Coronary artery (tissue), 2 donors: ENCODE data around the gene NME5.

ENCODE experiments used
- DNase-seq: peaks from one replicate; pipeline ENCODE4 v3.0.0-alpha.2; 2017; ENCODE audit warnings: low spot score
- H3K27ac ChIP-seq, 2 donors: fragments of 200-600 bp; sonication (generic); one replicate each; pipeline ENCODE4 v1.5.1; 2016 to 2019
- H3K4me3 ChIP-seq: fragments of 200-600 bp; sonication (generic); 2 replicates; pipeline ENCODE4 v1.5.1; 2016; ENCODE audit warnings: mild to moderate bottlenecking, moderate library complexity
- TF ChIP-seq, protein P1 (sequence below): fragments of 200-600 bp; sonication (generic); IDR thresholded peaks from one replicate; pipeline ENCODE4 v1.5.1; 2019; ENCODE audit warnings: antibody characterized with exemption

NME5 gene

GRCh38 chr5:138102454-138103318 lies 36.5 kb downstream of the NME5 start:
- TF ChIP-seq, protein P1, sequence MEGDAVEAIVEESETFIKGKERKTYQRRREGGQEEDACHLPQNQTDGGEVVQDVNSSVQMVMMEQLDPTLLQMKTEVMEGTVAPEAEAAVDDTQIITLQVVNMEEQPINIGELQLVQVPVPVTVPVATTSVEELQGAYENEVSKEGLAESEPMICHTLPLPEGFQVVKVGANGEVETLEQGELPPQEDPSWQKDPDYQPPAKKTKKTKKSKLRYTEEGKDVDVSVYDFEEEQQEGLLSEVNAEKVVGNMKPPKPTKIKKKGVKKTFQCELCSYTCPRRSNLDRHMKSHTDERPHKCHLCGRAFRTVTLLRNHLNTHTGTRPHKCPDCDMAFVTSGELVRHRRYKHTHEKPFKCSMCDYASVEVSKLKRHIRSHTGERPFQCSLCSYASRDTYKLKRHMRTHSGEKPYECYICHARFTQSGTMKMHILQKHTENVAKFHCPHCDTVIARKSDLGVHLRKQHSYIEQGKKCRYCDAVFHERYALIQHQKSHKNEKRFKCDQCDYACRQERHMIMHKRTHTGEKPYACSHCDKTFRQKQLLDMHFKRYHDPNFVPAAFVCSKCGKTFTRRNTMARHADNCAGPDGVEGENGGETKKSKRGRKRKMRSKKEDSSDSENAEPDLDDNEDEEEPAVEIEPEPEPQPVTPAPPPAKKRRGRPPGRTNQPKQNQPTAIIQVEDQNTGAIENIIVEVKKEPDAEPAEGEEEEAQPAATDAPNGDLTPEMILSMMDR, result no peak
- H3K4me3 ChIP-seq, result no peak overlapping the region
- H3K27ac ChIP-seq, result no peak overlapping the region
- DNase-seq, result no peak

DNA sequence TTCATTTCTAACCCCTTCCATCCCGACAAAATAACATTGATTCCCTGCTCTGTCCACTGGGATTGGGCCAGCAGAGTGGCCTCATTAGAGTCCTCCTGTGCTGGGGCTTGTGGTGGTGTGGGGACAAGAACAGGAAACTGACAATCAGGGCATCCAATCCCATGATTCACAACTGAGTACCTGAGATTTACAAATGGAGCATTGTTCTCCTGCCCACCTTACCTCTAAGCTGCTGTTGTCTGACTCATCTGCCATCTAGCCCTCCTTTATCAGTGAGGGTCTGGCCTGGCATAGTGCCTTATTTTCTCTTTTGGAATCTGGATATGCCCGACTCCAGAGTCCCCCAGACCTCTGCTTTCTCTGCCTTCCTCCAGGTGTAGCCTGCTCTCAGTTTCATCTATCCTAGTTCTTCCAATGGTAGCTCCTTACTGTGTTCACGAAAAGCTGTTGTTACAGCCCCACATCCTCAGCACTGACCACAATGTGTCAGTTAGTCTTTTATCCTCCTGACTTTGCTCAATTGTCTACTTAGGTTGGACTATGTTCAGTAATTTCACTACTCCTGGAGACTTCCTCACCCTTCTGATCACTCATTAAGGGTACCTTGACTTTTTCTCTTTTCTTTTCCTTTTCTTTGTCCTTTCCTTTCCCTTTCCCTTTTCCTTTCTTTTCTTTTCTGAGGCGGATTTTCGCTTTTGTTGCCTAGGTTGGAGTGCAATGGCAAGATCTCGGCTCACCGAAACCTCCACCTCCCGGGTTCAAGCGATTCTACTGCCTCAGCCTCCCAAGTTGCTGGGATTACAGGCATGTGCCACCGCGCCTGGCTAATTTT lies 42.0 kb downstream of the NME5 start:
- no peak for DNase-seq
- H3K4me3 ChIP-seq, result no peak overlapping the region
- H3K27ac ChIP-seq, result no peak overlapping the region
- TF ChIP-seq, protein P1, result no peak

GRCh38 chr5:138096363-138096762 lies 42.9 kb downstream of the NME5 start:
- no peak overlapping the region for H3K27ac ChIP-seq
- no peak overlapping the region for H3K4me3 ChIP-seq
- TF ChIP-seq, protein P1, result no peak
- DNase-seq, result no peak

DNA sequence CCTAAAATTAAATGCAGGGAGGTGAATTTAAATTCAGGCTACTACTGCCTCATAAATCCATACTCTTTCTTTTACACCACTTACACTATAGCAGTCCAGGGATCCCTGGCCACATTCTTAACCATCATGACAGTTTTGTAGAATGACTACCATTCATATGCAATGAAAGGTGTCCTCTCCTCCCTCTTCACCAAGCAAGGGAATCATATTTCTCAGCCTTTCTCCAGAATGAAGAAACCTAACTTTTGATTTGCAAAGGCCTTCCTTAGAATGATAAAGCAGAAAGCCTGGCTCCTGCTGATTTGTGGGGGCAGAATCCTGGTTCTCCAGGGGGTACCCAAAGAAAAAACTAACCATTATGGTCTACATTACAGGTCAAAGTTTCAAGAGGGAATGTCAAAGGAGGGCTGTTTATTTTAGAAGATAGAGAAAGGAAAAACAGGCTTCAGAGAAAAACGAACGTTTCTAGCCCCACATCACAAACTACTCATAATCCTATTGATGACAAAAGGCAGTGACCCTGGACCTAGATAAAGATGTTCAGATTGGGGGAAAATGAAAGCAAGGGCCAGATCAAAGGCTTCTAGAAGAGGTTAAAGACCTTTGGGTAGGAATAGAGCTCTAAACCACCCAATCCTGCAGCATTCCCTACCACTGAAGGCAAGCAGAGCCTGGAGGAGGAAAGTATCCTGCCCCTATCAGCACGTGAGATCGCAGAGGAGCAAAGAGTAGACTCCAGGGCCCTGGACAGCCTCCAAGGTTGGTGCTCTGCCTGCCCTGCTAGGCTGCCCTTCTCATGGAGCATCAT lies 43.9 kb downstream of the NME5 start:
- Histone ChIP-seq H3K27ac (no peak overlapping the region), H3K4me3 (no peak overlapping the region)
- TF ChIP-seq, protein P1, result no peak
- no peak for DNase-seq

DNA sequence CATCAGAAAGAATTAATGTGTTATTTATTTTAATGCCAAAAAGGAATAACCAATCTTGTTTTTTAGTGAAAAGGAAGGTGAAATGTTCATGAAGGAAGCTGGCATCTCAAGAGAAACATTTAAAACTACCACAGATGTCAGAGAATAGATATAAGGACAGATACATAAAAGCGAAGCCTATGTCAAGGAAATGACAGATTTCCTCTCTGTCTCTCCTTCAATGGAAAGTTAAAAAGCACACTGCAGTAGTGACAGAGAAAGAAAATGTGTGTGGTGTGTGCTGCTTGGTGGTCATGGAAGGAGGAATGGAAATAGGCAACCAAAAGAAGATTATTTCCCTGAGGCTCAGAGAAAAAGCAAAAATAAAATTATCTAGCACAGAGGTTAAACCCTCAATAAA lies 46.2 kb downstream of the NME5 start:
- Histone ChIP-seq H3K27ac (no peak overlapping the region), H3K4me3 (no peak overlapping the region)
- DNase-seq, result no peak
- TF ChIP-seq, protein P1, result no peak

DNA sequence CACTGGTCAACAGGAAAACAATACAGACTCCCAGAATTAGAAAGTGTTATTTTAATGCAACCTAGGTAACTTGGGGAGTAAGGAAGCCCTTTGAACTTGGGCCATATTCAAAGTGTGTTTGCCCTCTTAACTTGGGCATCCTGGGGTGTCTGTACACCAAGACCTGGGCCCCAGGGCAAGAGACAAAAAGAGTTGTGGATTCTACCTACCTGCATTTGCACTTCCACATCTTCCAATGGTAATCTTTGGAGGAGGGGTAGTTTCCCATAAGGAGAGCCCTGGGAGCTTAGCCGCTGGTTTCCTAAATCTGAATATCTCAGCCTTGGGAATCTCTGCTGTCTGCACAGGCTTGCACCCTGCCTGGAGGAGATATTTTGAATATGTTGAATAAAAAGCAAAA lies 46.9 kb downstream of the NME5 start:
- no peak for DNase-seq
- TF ChIP-seq, protein P1, result no peak
- no peak overlapping the region for H3K4me3 ChIP-seq
- H3K27ac ChIP-seq, result no peak overlapping the region
